GM21825 (cell line): ENCODE measurements around the gene COX7A2.

Source experiments
- ATAC-seq: cut with Tn5 transposase; IDR thresholded peaks from one replicate; pipeline ENCODE4 v1.9.1; 2021; ENCODE audit warnings: mild to moderate bottlenecking, moderate library complexity; ENCODE audit not compliant: unreplicated experiment

COX7A2 gene

GRCh38 chr6:75268988-75269354, 25.4 kb upstream of the COX7A2 start:
- no peak for ATAC-seq

GRCh38 chr6:75268121-75268987, 24.8 kb upstream of the COX7A2 start:
- ATAC-seq, result no peak

- no peak for ATAC-seq
Observed at GRCh38 chr6:75267461-75267860, 23.9 kb upstream of the COX7A2 start.

GRCh38 chr6:75266716-75267291, 23.2 kb upstream of the COX7A2 start:
- peak; percentile 83 for ATAC-seq

- ATAC-seq, result no peak
Observed at GRCh38 chr6:75263401-75263750, 19.8 kb upstream of the COX7A2 start.

DNA sequence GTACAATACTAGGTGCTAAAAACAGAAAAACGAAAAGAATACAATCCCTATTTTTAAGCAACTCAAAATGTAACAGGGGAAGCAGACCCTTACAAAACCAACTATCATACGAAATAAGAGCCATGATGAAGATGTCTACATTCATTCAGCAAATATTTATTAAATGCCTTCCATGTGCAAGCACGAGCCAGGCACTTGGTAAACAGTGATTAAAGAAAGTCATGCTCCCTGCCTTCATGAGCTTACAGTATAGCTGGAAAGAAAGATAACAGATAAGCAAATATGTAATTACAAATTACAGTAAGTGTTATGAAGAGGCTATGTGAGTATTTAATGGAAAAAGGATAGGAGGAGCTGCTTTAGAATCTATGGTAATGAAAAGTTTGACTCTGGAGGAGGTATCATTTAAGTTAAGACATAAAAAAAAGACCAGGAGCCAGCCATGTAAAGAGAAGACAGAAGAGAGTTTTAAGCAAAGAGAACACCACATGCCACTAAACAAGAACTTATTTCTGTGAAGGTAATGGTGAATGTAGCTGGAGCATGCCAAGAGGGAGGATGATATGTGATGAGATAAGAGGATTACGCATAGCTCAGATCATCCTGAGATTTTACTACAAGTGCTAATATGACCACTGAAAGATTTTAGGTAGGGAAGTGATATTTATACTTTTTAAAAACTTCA, 19.3 kb upstream of the COX7A2 start:
- ATAC-seq, result no peak

GRCh38 chr6:75261299-75261698, 17.7 kb upstream of the COX7A2 start:
- no peak for ATAC-seq

GRCh38 chr6:75257343-75258087, 13.9 kb upstream of the COX7A2 start:
- ATAC-seq, result no peak

- ATAC-seq, result no peak
Observed at GRCh38 chr6:75250552-75250951, 7.0 kb upstream of the COX7A2 start.

DNA sequence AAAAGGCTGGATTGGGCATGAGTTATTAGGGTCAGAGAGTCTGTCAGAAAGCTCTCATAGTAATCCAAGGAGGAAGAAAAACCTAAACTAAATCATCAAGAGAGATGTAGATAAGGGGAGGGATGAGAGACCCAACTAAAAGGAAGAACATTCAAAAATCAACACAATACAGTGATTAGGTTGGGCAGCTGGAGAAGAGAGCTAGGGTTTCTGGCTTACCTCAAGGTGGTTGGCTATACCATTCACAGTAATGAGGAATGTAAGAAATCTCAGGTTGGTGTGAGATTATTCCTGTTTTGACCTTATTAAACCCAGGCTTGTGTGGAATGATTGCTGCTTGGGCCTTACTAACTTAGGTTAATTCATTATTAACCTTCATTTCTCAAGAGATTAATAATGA, 6.2 kb upstream of the COX7A2 start:
- ATAC-seq, result no peak

DNA sequence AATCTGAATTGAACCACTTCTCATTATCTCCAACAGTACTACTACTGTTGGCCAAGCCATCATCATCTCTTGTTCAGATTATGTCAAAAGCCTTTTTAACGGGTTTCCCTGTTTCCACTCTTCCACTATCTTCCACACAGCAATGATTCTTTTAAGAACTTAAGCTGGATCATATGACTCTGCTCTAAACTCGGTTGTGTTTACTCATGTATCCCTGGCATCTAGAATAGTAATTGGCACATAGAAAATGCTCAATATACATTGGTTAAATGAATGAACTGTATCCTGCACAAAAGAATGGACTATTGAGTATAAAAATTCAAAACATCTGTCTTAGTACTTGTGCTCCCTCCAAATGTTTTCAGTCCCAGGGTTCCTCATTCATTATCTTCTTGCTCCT, 2.8 kb upstream of the COX7A2 start:
- no peak for ATAC-seq

GRCh38 chr6:75244063-75244584, 523 bp upstream of the COX7A2 start:
- no peak for ATAC-seq

DNA sequence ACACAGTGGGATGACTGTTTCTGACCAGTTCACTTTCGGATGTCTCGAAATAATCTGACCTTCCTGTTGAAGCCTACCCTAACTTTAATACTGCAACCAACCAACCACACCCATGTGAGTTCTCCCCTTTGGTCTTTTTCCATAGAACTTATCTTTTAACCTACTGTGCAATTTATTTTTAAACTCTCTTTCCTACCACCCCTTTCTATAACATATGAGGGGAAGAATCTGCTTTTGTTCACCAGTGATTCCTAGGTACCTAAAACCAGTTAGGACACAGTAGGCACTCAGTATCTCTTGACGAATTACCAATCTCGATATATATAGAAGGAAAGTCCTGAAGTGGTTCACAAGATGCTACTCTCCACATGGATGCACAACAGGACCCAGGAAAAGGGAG, 7.0 kb downstream of the COX7A2 start:
- no peak for ATAC-seq

DNA sequence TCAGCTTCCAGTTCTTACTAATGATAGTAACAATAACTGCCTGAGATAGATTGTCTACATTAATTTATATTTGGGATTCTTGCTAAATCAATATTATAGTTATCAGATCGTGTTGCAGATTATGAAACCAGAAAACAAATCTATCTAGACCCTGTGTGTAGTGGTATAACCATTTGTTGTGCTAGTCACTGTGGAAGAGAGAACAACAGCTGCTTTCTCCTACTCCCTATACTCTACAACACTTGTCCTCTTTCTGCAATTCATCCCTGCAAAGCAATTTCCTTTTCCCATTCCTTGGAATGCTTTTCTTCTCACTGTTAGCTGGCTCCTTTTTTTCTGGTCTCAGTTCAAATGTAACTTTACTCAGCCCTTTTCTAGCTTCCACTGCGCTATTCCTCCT, 8.3 kb downstream of the COX7A2 start:
- no peak for ATAC-seq

DNA sequence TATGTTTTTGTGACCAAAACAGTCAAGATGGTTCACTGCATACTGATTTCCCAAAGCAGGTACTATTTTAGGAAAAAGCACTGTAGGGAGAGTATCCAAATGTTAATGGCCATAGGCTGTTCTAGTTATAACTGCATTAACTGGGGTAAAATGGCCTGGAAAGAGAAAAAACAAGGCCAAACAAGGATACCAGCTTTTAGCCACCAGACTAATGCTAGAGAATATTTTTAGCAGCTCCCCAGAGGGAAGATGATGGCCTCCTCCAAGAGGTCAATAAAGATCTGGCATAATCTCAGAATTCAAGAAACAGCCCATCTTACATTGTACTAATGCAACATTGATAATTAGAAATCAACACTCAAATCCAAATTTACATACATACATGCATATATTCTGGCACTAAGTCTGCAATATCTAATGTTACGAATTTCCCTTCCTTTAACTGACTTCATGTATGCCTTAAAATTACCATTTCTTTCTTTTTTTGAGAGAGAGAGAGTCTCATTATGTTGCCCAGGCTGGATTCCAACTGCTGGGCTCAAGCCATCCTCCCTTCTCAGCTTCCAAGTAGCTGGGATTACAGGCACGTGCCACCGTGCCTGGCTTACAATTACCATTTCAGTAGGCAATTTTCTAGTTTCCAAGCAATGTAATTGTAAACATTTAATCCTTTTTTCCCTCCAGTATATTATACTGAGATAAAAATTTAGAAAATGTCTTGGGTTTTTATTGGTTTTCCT, 9.3 kb downstream of the COX7A2 start:
- no peak for ATAC-seq

GRCh38 chr6:75233092-75233615, 10.4 kb downstream of the COX7A2 start:
- no peak for ATAC-seq

DNA sequence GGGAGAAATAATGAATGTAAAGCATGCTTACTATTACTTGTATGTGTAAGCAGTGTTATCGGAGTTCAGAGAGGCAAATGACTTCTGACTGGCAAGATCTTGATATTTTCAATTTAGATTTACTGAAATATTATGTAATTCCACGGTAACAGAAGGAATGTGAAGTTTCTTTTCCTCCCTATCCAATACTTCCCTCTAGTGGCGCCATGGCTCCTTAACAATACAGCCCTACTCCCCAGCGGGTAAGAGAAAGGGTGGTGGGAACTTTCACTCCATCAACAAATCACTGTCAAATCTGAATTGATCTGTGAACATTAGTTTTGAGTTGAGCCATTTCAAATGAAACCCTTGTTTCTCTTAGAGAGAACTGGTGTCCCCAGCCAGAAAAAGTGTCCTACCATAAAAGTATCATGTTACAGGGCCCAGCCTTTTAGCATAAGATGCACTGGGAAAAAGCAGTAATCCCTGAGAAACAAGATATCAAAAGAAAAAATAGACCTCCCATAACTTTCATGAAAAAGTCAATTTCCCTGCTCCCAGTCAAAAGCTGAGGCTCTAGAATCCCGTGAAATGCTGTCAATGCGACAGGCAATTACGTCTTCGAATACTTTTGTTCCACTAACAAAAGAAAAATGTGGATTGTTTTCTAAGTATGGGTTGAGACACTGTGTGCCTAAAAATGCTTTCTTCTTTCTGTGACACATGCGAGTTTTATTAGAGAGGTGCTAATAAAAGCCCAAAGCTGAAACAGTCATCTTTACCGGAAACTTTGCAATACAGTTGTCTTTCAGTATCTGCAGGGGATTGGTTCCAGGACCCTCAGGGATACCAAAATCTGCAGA, 12.9 kb downstream of the COX7A2 start:
- ATAC-seq, result no peak

DNA sequence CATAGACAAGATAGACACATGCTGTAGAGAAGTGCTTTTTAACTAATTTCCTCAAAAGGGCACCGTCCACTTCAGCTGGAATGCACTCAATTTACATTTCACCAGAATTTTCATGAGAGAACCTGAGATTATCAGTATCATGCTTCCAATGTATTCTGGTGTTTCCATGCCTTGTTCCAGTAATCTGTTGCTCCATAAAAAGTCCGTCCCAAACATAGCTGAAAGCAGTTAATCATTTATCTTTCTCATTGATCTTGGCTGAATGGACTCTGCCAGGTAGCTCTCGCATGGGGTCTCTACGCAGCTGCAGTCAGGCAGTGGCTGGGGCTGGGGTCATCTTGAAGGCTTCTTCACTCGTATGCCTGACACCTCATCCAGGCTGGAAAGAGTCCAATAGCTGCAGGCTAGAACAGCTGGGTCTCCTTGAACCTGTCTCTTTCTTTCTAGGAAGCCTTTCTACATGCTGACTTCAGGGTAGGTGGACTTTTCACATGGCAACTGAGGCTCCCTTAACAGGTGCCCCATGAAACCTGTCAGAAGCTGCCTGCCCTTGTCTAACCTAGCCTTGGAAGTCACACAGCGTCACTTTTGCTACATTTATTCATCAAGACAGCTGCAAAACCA, 19.2 kb downstream of the COX7A2 start:
- ATAC-seq, result no peak

DNA sequence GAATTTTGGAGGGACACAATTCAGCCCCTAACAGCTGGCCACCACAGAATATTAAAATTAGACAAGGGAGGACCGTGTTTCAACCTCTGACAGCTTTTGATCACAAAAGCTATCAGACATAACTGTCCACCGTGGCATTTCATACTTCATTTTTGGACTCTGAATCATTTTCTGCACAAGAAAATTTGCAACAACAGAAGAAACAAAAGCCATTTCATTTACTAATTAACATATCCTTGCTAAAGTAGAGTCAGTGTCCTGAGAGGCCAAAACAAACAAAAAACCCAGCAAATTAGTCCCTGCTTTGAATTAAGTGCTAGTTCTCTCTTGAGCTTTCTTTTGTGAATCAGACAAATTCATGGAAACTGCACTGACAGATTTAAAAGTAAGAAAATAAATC, 20.2 kb downstream of the COX7A2 start:
- ATAC-seq, result no peak
